Sigmoid colon (tissue), 4 donors: ENCODE data around the gene CCDC157.

Experiments used
- EP300 ChIP-seq, 4 donors: sonication (generic); formaldehyde crosslinking; IDR thresholded peaks; one replicate each; pipeline ENCODE4 v1.6.1; 2017; ENCODE audit warnings: antibody characterized with exemption in 4 of 4
- TF ChIP-seq, protein P1 (sequence below), 4 experiments: fragments of 450-650 bp in 3 of 4; fragments of 200-600 bp in 1 of 4; IDR thresholded peaks; one replicate each; pipeline ENCODE4 v1.5.1; 2016 to 2019; ENCODE audit warnings: antibody characterized with exemption in 4 of 4, mild to moderate bottlenecking in 3 of 4, moderate library complexity in 2 of 4

DNA sequence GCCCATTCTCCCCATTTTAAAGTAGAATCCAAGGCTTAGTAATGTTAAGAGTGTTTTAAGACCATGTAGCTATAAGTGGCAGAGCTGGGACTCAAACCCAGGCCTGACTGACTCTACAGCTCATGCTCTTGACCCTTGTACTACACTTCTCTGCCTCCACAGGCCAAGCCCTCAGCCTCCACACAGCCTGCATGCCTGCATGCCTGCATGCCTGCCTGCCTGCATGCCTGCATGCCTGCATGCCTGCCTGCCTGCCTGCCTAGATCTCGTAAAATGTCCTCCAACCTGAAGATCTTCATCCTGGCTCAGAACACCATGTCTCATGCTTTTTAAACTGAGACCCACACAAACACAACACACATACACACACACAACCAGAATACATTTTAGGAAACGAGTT is 48.7 kb upstream of the CCDC157 start:
- TF ChIP-seq, protein P1, sequence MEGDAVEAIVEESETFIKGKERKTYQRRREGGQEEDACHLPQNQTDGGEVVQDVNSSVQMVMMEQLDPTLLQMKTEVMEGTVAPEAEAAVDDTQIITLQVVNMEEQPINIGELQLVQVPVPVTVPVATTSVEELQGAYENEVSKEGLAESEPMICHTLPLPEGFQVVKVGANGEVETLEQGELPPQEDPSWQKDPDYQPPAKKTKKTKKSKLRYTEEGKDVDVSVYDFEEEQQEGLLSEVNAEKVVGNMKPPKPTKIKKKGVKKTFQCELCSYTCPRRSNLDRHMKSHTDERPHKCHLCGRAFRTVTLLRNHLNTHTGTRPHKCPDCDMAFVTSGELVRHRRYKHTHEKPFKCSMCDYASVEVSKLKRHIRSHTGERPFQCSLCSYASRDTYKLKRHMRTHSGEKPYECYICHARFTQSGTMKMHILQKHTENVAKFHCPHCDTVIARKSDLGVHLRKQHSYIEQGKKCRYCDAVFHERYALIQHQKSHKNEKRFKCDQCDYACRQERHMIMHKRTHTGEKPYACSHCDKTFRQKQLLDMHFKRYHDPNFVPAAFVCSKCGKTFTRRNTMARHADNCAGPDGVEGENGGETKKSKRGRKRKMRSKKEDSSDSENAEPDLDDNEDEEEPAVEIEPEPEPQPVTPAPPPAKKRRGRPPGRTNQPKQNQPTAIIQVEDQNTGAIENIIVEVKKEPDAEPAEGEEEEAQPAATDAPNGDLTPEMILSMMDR (IDR thresholded peaks at IDR 0.05): no peak
- TF ChIP-seq EP300 (IDR thresholded peaks at IDR 0.05): no peak
